ENCODE data around the gene DCST2. TPM values are rescaled to one million over a fixed set of nuclear protein-coding genes. Genes with fewer than 3 reads are reported as not detected.

Gene DCST2
- total and polyA plus RNA-seq, 9 of the 15 experiments (the other 6 are each of a cell fraction or from before 2014, with no cell fraction given): 0.09 to 0.49 (median 0.11) TPM; not detected in 3

GRCh38 chr1:155064111-155064831 lies 30.7 kb upstream of the DCST2 start (continued):
- no peak for TF ChIP-seq RREB1 (CRISPR knock-in tag; IDR thresholded peaks at IDR 0.05)
- no peak for TF ChIP-seq GATAD2B (IDR thresholded peaks at IDR 0.05; ENCODE audit: borderline replicate concordance)
- TF ChIP-seq TCF15 (CRISPR knock-in tag; IDR thresholded peaks at IDR 0.05): no peak
- TF ChIP-seq MBD2 (IDR thresholded peaks at IDR 0.05; ENCODE audit: borderline replicate concordance, low read depth): no peak
- no peak for TF ChIP-seq CBX8 (IDR thresholded peaks at IDR 0.05; ENCODE audit: borderline replicate concordance, extremely low read depth, low read depth, low read length, poor library complexity, severe bottlenecking)
- no peak for TF ChIP-seq ZNF224 (CRISPR knock-in tag; IDR thresholded peaks at IDR 0.05)
- TF ChIP-seq HMG20B (CRISPR knock-in tag; IDR thresholded peaks at IDR 0.05): no peak
- TF ChIP-seq SETDB1 (IDR thresholded peaks at IDR 0.05; ENCODE audit: low read length): no peak
- TF ChIP-seq CBFB (CRISPR knock-in tag; IDR thresholded peaks at IDR 0.05): no peak
- no peak for TF ChIP-seq SNAPC5 (CRISPR knock-in tag; IDR thresholded peaks at IDR 0.05)
- no peak for TF ChIP-seq PYGO2 (tag; IDR thresholded peaks at IDR 0.05)
- no peak for TF ChIP-seq LEF1 (IDR thresholded peaks at IDR 0.05)
- no peak for TF ChIP-seq EWSR1 (IDR thresholded peaks at IDR 0.05; ENCODE audit: borderline replicate concordance, low read depth, partially characterized antibody)
- TF ChIP-seq TCF7 (IDR thresholded peaks at IDR 0.05; ENCODE audit: borderline replicate concordance): no peak
- peak; percentile 82 for TF ChIP-seq BHLHE40 (IDR thresholded peaks at IDR 0.05; ENCODE audit: low read length)
- TF ChIP-seq, protein P1, sequence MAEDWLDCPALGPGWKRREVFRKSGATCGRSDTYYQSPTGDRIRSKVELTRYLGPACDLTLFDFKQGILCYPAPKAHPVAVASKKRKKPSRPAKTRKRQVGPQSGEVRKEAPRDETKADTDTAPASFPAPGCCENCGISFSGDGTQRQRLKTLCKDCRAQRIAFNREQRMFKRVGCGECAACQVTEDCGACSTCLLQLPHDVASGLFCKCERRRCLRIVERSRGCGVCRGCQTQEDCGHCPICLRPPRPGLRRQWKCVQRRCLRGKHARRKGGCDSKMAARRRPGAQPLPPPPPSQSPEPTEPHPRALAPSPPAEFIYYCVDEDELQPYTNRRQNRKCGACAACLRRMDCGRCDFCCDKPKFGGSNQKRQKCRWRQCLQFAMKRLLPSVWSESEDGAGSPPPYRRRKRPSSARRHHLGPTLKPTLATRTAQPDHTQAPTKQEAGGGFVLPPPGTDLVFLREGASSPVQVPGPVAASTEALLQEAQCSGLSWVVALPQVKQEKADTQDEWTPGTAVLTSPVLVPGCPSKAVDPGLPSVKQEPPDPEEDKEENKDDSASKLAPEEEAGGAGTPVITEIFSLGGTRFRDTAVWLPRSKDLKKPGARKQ (CRISPR knock-in tag; IDR thresholded peaks at IDR 0.05): no peak
- no peak for TF ChIP-seq PATZ1 (CRISPR knock-in tag; IDR thresholded peaks at IDR 0.05; ENCODE audit: borderline replicate concordance)
- no peak for TF ChIP-seq ZFP1 (CRISPR knock-in tag; IDR thresholded peaks at IDR 0.05)

Data from K562 (cell line).